Ishikawa (cell line): ENCODE results near the gene LAMB4.

Source experiments
- CEBPB ChIP-seq: IDR thresholded peaks from 2 replicates; pipeline ENCODE4 v1.6.1; 2012
- CREB1 ChIP-seq: IDR thresholded peaks from 2 replicates; pipeline ENCODE4 v1.6.1; 2012; ENCODE audit warnings: low read depth
- EGR1 ChIP-seq: IDR thresholded peaks from 2 replicates; pipeline ENCODE4 v1.6.1; 2012
- EP300 ChIP-seq: IDR thresholded peaks from 2 replicates; pipeline ENCODE4 v1.6.1; 2012; ENCODE audit warnings: borderline replicate concordance
- FOXM1 ChIP-seq: IDR thresholded peaks from 2 replicates; pipeline ENCODE4 v1.6.1; 2012; ENCODE audit warnings: low read depth, borderline replicate concordance
- MAX ChIP-seq: IDR thresholded peaks from 2 replicates; pipeline ENCODE4 v1.6.1; 2012
- NFIC ChIP-seq: IDR thresholded peaks from 2 replicates; pipeline ENCODE4 v1.6.1; 2012
- RAD21 ChIP-seq: IDR thresholded peaks from 2 replicates; pipeline ENCODE4 v1.6.1; 2012; ENCODE audit warnings: low read depth
- REST ChIP-seq: IDR thresholded peaks from 2 replicates; pipeline ENCODE4 v1.6.1; 2012; ENCODE audit warnings: low read depth, mild to moderate bottlenecking
- TAF1 ChIP-seq: IDR thresholded peaks from 2 replicates; pipeline ENCODE4 v1.6.1; 2012; ENCODE audit warnings: low read depth, mild to moderate bottlenecking
- TCF12 ChIP-seq: IDR thresholded peaks from 2 replicates; pipeline ENCODE4 v1.6.1; 2012; ENCODE audit warnings: low read depth
- TEAD4 ChIP-seq: IDR thresholded peaks from 2 replicates; pipeline ENCODE4 v1.6.1; 2012
- USF1 ChIP-seq: IDR thresholded peaks from 2 replicates; pipeline ENCODE4 v1.6.1; 2012
- YY1 ChIP-seq: IDR thresholded peaks from 2 replicates; pipeline ENCODE4 v1.6.1; 2012; ENCODE audit warnings: low read depth
- ZBTB7A ChIP-seq: IDR thresholded peaks from 2 replicates; pipeline ENCODE4 v1.6.1; 2012; ENCODE audit warnings: low read depth

Gene LAMB4

GRCh38 chr7:108072739-108073138 lies 57.4 kb downstream of the LAMB4 start:
- TF ChIP-seq MAX: no peak
- no peak for TF ChIP-seq YY1
- TF ChIP-seq CREB1: no peak
- no peak for TF ChIP-seq RAD21
- no peak for TF ChIP-seq REST
- TF ChIP-seq TEAD4: no peak
- no peak for TF ChIP-seq TCF12
- no peak for TF ChIP-seq TAF1
- no peak for TF ChIP-seq USF1
- no peak for TF ChIP-seq EGR1
- TF ChIP-seq EP300: no peak
- TF ChIP-seq NFIC: no peak
- no peak for TF ChIP-seq ZBTB7A
- TF ChIP-seq FOXM1: no peak
- no peak for TF ChIP-seq CEBPB

- TF ChIP-seq TAF1: no peak
- no peak for TF ChIP-seq CREB1
- no peak for TF ChIP-seq EGR1
- no peak for TF ChIP-seq FOXM1
- TF ChIP-seq NFIC: no peak
- TF ChIP-seq EP300: no peak
- no peak for TF ChIP-seq RAD21
- TF ChIP-seq MAX: no peak
- TF ChIP-seq YY1: no peak
- no peak for TF ChIP-seq TCF12
- TF ChIP-seq REST: no peak
- TF ChIP-seq TEAD4: no peak
- no peak for TF ChIP-seq USF1
- TF ChIP-seq ZBTB7A: no peak
Observed at GRCh38 chr7:108072116-108072515, 58.0 kb downstream of the LAMB4 start.

- TF ChIP-seq FOXM1 (no peak), ZBTB7A (no peak), RAD21 (no peak), TEAD4 (no peak), CEBPB (no peak), TAF1 (no peak), NFIC (no peak), EGR1 (no peak), TCF12 (no peak), REST (no peak), MAX (no peak), YY1 (no peak), EP300 (no peak), CREB1 (no peak), USF1 (no peak)
Observed at GRCh38 chr7:108071551-108071950, 58.6 kb downstream of the LAMB4 start.

GRCh38 chr7:108069646-108070045 lies 60.5 kb downstream of the LAMB4 start:
- TF ChIP-seq EGR1 (no peak), CEBPB (no peak), RAD21 (no peak), TAF1 (no peak), TCF12 (no peak), TEAD4 (no peak), YY1 (no peak), USF1 (no peak), FOXM1 (no peak)
